Endothelial cell of umbilical vein (primary cell): Measurements from ENCODE around the gene CMPK2. TPM values are rescaled to one million over a fixed set of nuclear protein-coding genes. Genes with fewer than 3 reads are reported as not detected.

Experiments used
- BruUV-seq: library from RNA; stranded (reverse); fragments of 400-500 nt; replicated peaks from 2 replicates; lab custom pipeline; 2021; lab: Mats Ljungman, UMichigan
- CTCF ChIA-PET: fragments of 300-600, 350-600 bp; sonication (Branson Sonifier 250); formaldehyde crosslinking; loops from one replicate; lab custom pipeline; 2021; ENCODE audit warnings: antibody characterized with exemption, inconsistent platforms; lab: Charles Lee
- POLR2A ChIA-PET: fragments of 300-600, 350-600 bp; sonication (Branson Sonifier 250); formaldehyde crosslinking; loops from one replicate; lab custom pipeline; 2021; ENCODE audit warnings: antibody characterized with exemption, inconsistent platforms; lab: Charles Lee
- DNase-seq: peaks from one replicate; pipeline ENCODE4 v3.0.0-alpha.2; 2011; ENCODE audit warnings: low read depth, low spot score
- FAIRE-seq: peaks from 2 replicates; lab custom pipeline; 2011; peaks lifted over from hg19 to GRCh38; lab: Jason Lieb, UNC
- H2AFZ ChIP-seq: 2 replicates; pipeline ENCODE4 v1.6.0; 2012; ENCODE audit warnings: low read depth, low read length, control low read depth, inconsistent platforms
- H3K27ac ChIP-seq: 2 replicates; pipeline ENCODE4 v1.5.1; 2011; ENCODE audit warnings: low read depth, mild to moderate bottlenecking, control low read depth, low read length, moderate library complexity; ENCODE audit not compliant: insufficient read depth
- H3K27me3 ChIP-seq, 2 experiments: 2 replicates each; pipeline versions ENCODE4 v1.6.0 to v1.6.1; 2011; ENCODE audit warnings: low read length in 2 of 2, mixed read lengths in 1 of 2; ENCODE audit not compliant: control insufficient read depth in 2 of 2, insufficient read depth in 2 of 2
- H3K36me3 ChIP-seq, 2 experiments: 2 replicates in 1 of 2; 3 replicates in 1 of 2; pipeline ENCODE4 v1.5.1; 2011; ENCODE audit warnings: low read length in 2 of 2, mild to moderate bottlenecking in 1 of 2, moderate library complexity in 1 of 2; ENCODE audit not compliant: control insufficient read depth in 2 of 2, insufficient read depth in 2 of 2; ENCODE audit errors: extremely low read depth in 1 of 2
- H3K4me1 ChIP-seq: 3 replicates; pipeline ENCODE4 v1.5.1; 2011; ENCODE audit warnings: mild to moderate bottlenecking, low read length; ENCODE audit not compliant: control insufficient read depth, insufficient read depth; ENCODE audit errors: extremely low read depth
- H3K4me2 ChIP-seq: 2 replicates; pipeline ENCODE4 v1.6.1; 2011; ENCODE audit warnings: low read length, control low read depth, mixed read lengths; ENCODE audit not compliant: insufficient read depth
- H3K4me3 ChIP-seq, 3 experiments: fragments of 200-600 bp in 1 of 3; sonication (generic), shearing (Covaris generic) in 1 of 3; replicated peaks in 1 of 3; 2 replicates each; pipeline ENCODE4 v1.5.1; 2011 to 2016; ENCODE audit warnings: control low read depth in 3 of 3, low read length in 3 of 3, mild to moderate bottlenecking in 2 of 3, inconsistent platforms in 1 of 3, low read depth in 1 of 3, moderate library complexity in 1 of 3; ENCODE audit not compliant: insufficient read depth in 1 of 3
- H3K79me2 ChIP-seq: 2 replicates; pipeline ENCODE4 v1.6.0; 2012; ENCODE audit warnings: low read length, inconsistent platforms; ENCODE audit not compliant: control insufficient read depth, insufficient read depth
- H3K9ac ChIP-seq: replicated peaks from 2 replicates; pipeline ENCODE3; 2011; ENCODE audit warnings: low read length, control low read depth; ENCODE audit not compliant: insufficient read depth; ENCODE audit errors: extremely low read depth
- H3K9me1 ChIP-seq: replicated peaks from 3 replicates; pipeline ENCODE4 v1.6.0; 2011; ENCODE audit warnings: mild to moderate bottlenecking, low read length; ENCODE audit not compliant: control insufficient read depth, insufficient read depth; ENCODE audit errors: extremely low read depth
- H3K9me3 ChIP-seq: replicated peaks from 2 replicates; pipeline ENCODE4 v1.5.1; 2012; ENCODE audit warnings: low read length, inconsistent platforms; ENCODE audit not compliant: control insufficient read depth, insufficient read depth
- H4K20me1 ChIP-seq: replicated peaks from 2 replicates; pipeline ENCODE3; 2011; ENCODE audit warnings: mild to moderate bottlenecking, low read length; ENCODE audit not compliant: control insufficient read depth, insufficient read depth; ENCODE audit errors: extremely low read depth
- CTCF ChIP-seq, 2 donors: IDR thresholded peaks; 1 replicate in 1 of 2; 2 replicates in 1 of 2; pipeline ENCODE4 v1.5.1; 2011; ENCODE audit warnings: low read length in 2 of 2, mild to moderate bottlenecking in 2 of 2, moderate library complexity in 2 of 2, control low read depth in 1 of 2, inconsistent platforms in 1 of 2, low read depth in 1 of 2; ENCODE audit not compliant: insufficient read depth in 1 of 2; ENCODE audit errors: extremely low read depth in 1 of 2
- EZH2 ChIP-seq: IDR thresholded peaks from 2 replicates; pipeline ENCODE4 v1.6.1; 2012; ENCODE audit warnings: borderline replicate concordance, low read depth, mild to moderate bottlenecking, moderate library complexity, low read length, inconsistent platforms; ENCODE audit not compliant: severe bottlenecking
- FOS ChIP-seq: IDR thresholded peaks from 2 replicates; pipeline ENCODE4 v1.6.1; 2011; ENCODE audit warnings: mild to moderate bottlenecking, low read length, moderate library complexity, borderline replicate concordance; ENCODE audit not compliant: insufficient read depth
- GATA2 ChIP-seq: IDR thresholded peaks from 2 replicates; pipeline ENCODE4 v1.7.0; 2011; ENCODE audit warnings: low read depth, mild to moderate bottlenecking, moderate library complexity, mixed read lengths, low read length; ENCODE audit not compliant: insufficient read length, insufficient read depth
- JUN ChIP-seq: IDR thresholded peaks from 2 replicates; pipeline ENCODE4 v1.6.1; 2011; ENCODE audit warnings: borderline replicate concordance, low read depth; ENCODE audit not compliant: insufficient read length, insufficient read depth
- MAX ChIP-seq: IDR thresholded peaks from 2 replicates; pipeline ENCODE4 v1.6.1; 2011; ENCODE audit not compliant: insufficient read depth, insufficient read length
- MYC ChIP-seq: IDR thresholded peaks from one replicate; pipeline ENCODE4 v1.6.1; 2011; ENCODE audit warnings: mild to moderate bottlenecking, low read depth, low read length
- POLR2A ChIP-seq: IDR thresholded peaks from 2 replicates; pipeline ENCODE4 v1.6.1; 2012; ENCODE audit warnings: low read depth, mild to moderate bottlenecking, control low read depth, low read length
- POLR2AphosphoS5 ChIP-seq: IDR thresholded peaks from 2 replicates; pipeline ENCODE4 v1.6.1; 2012; ENCODE audit warnings: low read depth, mild to moderate bottlenecking, control low read depth, low read length, moderate library complexity; ENCODE audit not compliant: insufficient read depth
- dilution Hi-C: fragments of 300-500 bp; cut with MboI; formaldehyde crosslinking; loops from one replicate; pipeline ENCODE4 v1.15.0; 2019; ENCODE audit warnings: low sequenced_read_pairs; ENCODE audit not compliant: extremely low pct_ligation_motif_present
- intact Hi-C: fragments of 100-400 bp; cut with micrococcal nuclease; formaldehyde crosslinking; loops from one replicate; pipeline ENCODE4 v1.10.0; 2022
- polyA plus RNA-seq, 4 experiments: library from polyadenylated mRNA; depleted of rRNA in 3 of 4; stranded (reverse) in 3 of 4; unstranded in 1 of 4; fragments of >200 nt; gene quantifications; 2 replicates each; pipeline versions ENCODE4 v1.2.1 to v1.2.3, GENCODE V29; 2011 to 2012; ENCODE audit warnings: missing spikeins in 1 of 4
- total RNA-seq: library from RNA; stranded (reverse); gene quantifications from 2 replicates; pipeline ENCODE4 v1.2.3, GENCODE V29; 2021

Gene CMPK2
- total and polyA plus RNA-seq, 2 donors (not counting 3 experiments of a cell fraction or from before 2014, with no cell fraction given): 0.15 to 0.69 TPM

GRCh38 chr2:6893876-6894482 lies 28.3 kb upstream of the CMPK2 start:
- POLR2A ChIA-PET: no interaction called here
- dilution Hi-C loops (no loop called here), intact Hi-C loops (no loop called here)
- Histone ChIP-seq H3K79me2 (no peaks in the 10 kb centered on the region), H3K9me3 (no peaks in the 10 kb centered on the region), H3K4me1 (no peaks in the 10 kb centered on the region), H3K27ac (no peak overlapping the region), H4K20me1 (no peaks in the 10 kb centered on the region), H3K9ac (no peak overlapping the region), H3K36me3 (no peaks in the 10 kb centered on the region), H3K9me1 (no peaks in the 10 kb centered on the region), H2AFZ (no peak overlapping the region), H3K4me3 (no peak overlapping the region), H3K27me3 (peaks cover 3% of the 10 kb centered on the region in 2 experiments), H3K4me2 (no peak overlapping the region)
- FAIRE-seq: no peak
- CTCF ChIA-PET: interaction anchor here (1.5 to 6.2 kb wide), 2 partner anchors 122 to 150 kb away, joined by 4 to 124 read pairs; no protein-coding TSS in a partner anchor
- no TSS peak for BruUV-seq
- TF ChIP-seq FOS (no peak), EZH2 (no peak)
- DNase-seq: no peak

GRCh38 chr2:6888724-6889123 lies 23.0 kb upstream of the CMPK2 start:
- H3K4me3 ChIP-seq: no peak overlapping the region
- TF ChIP-seq CTCF (IDR thresholded peaks at IDR 0.05; ENCODE audit: extremely low read depth in 1 of 2, insufficient read depth in 1 of 2, low read depth in 1 of 2, low read length in 2 of 2) (no peak), GATA2 (no peak), MAX (no peak), EZH2 (no peak), MYC (no peak), JUN (no peak), POLR2AphosphoS5 (no peak), FOS (no peak), POLR2A (no peak)
- dilution Hi-C loops: no loop called here
- no peaks in the 10 kb centered on the region for H3K9me3 ChIP-seq
- no peak overlapping the region for H3K4me2 ChIP-seq
- H3K4me1 ChIP-seq: no peaks in the 10 kb centered on the region
- no peak overlapping the region for H3K27ac ChIP-seq
- intact Hi-C loops: no loop called here
- H3K27me3 ChIP-seq: peaks cover 0 to under 1% of the 10 kb centered on the region in 2 experiments
- H4K20me1 ChIP-seq: no peaks in the 10 kb centered on the region
- FAIRE-seq (no peak), DNase-seq (no peak)
- H3K36me3 ChIP-seq: no peaks in the 10 kb centered on the region
- BruUV-seq: no TSS peak
- no peaks in the 10 kb centered on the region for H3K9me1 ChIP-seq
- ChIA-PET CTCF (interaction anchor here (1.5 kb wide), 1 partner anchor 8 kb away, joined by 10 read pairs; no protein-coding TSS in a partner anchor), POLR2A (no interaction called here)
- no peak overlapping the region for H2AFZ ChIP-seq
- no peak overlapping the region for H3K9ac ChIP-seq
- no peaks in the 10 kb centered on the region for H3K79me2 ChIP-seq
